GM12878 (cell line): ENCODE measurements around the gene TRDN. TPM values are rescaled to one million over a fixed set of nuclear protein-coding genes. Genes with fewer than 3 reads are reported as not detected.

Experiments used
- ATAC-seq: fragments of 200-7000 bp; cut with Tn5 transposase; 3 replicates; pipeline ENCODE4 v1.9.1; 2020; ENCODE audit warnings: mild to moderate bottlenecking, moderate library complexity
- BruUV-seq: library from RNA; stranded (reverse); fragments of 400-500 nt; replicated peaks from 2 replicates; lab custom pipeline; 2021; lab: Mats Ljungman, UMichigan
- CTCF ChIA-PET: fragments of 300-600 bp; sonication (Branson Sonifier 250); formaldehyde crosslinking; extraction: SDS; loops from one replicate; lab custom pipeline; 2021; ENCODE audit warnings: inconsistent platforms; lab: Yijun Ruan, JAX
- POLR2A ChIA-PET: fragments of 350-600 bp; formaldehyde crosslinking; extraction: SDS; loops from one replicate; lab custom pipeline; 2021; ENCODE audit warnings: inconsistent platforms; lab: Charles Lee
- RAD21 ChIA-PET: fragments of 300-600 bp; sonication (Branson Sonifier 250); formaldehyde crosslinking; loops from one replicate; lab custom pipeline; 2023; ENCODE audit warnings: antibody characterized with exemption; ENCODE audit not compliant: unreplicated experiment; lab: Charles Lee
- SMC1A ChIA-PET: fragments of 300-600 bp; sonication (Branson Sonifier 250); formaldehyde crosslinking; loops from one replicate; lab custom pipeline; 2023; ENCODE audit not compliant: unreplicated experiment, uncharacterized antibody; lab: Charles Lee
- DNase-seq: peaks from one replicate; pipeline ENCODE4 v3.0.0-alpha.2; 2011; ENCODE audit warnings: low read depth, low spot score
- FAIRE-seq: peaks from 3 replicates; lab custom pipeline; 2011; peaks lifted over from hg19 to GRCh38; lab: Jason Lieb, UNC
- H2AFZ ChIP-seq: 2 replicates; pipeline ENCODE4 v1.6.0; 2011; ENCODE audit warnings: low read depth, low read length, control low read depth; ENCODE audit not compliant: control insufficient read depth
- H3K27ac ChIP-seq: 2 replicates; pipeline ENCODE4 v1.5.1; 2011; ENCODE audit warnings: control low read depth; ENCODE audit not compliant: control insufficient read depth, insufficient read depth
- H3K27me3 ChIP-seq, 2 experiments: replicated peaks in 1 of 2; 2 replicates each; pipeline versions ENCODE4 v1.6.0 to v1.6.1; 2011; ENCODE audit warnings: low read length in 1 of 2; ENCODE audit not compliant: control insufficient read depth in 2 of 2, insufficient read depth in 2 of 2
- H3K36me3 ChIP-seq, 2 experiments: 2 replicates each; pipeline ENCODE4 v1.5.1; 2011; ENCODE audit warnings: low read length in 1 of 2; ENCODE audit not compliant: control insufficient read depth in 2 of 2, insufficient read depth in 2 of 2
- H3K4me1 ChIP-seq: 2 replicates; pipeline ENCODE4 v1.6.1; 2011; ENCODE audit warnings: mild to moderate bottlenecking, low read length, moderate library complexity, mixed read lengths; ENCODE audit not compliant: control insufficient read depth, insufficient read depth
- H3K4me2 ChIP-seq: 2 replicates; pipeline ENCODE4 v1.6.0; 2011; ENCODE audit warnings: control low read depth; ENCODE audit not compliant: control insufficient read depth, insufficient read depth
- H3K4me3 ChIP-seq: fragments of 200-600 bp; sonication (generic); 2 replicates; pipeline ENCODE4 v1.5.1; 2016
- H3K79me2 ChIP-seq: 2 replicates; pipeline ENCODE4 v1.6.0; 2011; ENCODE audit warnings: low read length; ENCODE audit not compliant: control insufficient read depth, insufficient read depth
- H3K9ac ChIP-seq: 2 replicates; pipeline ENCODE4 v1.8.0; 2011; ENCODE audit warnings: low read length, control low read depth, mixed read lengths; ENCODE audit not compliant: control insufficient read depth, insufficient read depth
- H3K9me3 ChIP-seq: replicated peaks from 3 replicates; pipeline ENCODE4 v1.5.1; 2011; ENCODE audit warnings: mild to moderate bottlenecking, low read length; ENCODE audit not compliant: control insufficient read depth, insufficient read depth
- H4K20me1 ChIP-seq: 2 replicates; pipeline ENCODE4 v1.6.0; 2011; ENCODE audit not compliant: control insufficient read depth, insufficient read depth
- ASH2L ChIP-seq: fragments of 300-600, 200-600 bp; sonication (generic); IDR thresholded peaks from 2 replicates; pipeline ENCODE4 v1.6.1; 2017; ENCODE audit warnings: low read depth, mild to moderate bottlenecking, borderline replicate concordance
- BRCA1 ChIP-seq: IDR thresholded peaks from 2 replicates; pipeline ENCODE4 v1.6.1; 2011; ENCODE audit warnings: low read depth, low read length, improper control_type of control experiment
- KDM1A ChIP-seq: fragments of 200-600 bp; sonication (generic); IDR thresholded peaks from 2 replicates; pipeline ENCODE4 v1.6.1; 2016; ENCODE audit warnings: borderline replicate concordance
- LARP7 ChIP-seq: fragments of 450-650 bp; IDR thresholded peaks from 2 replicates; pipeline ENCODE4 v1.6.1; 2017; ENCODE audit warnings: mild to moderate bottlenecking
- MTA3 ChIP-seq: IDR thresholded peaks from 2 replicates; pipeline ENCODE4 v1.6.1; 2012; ENCODE audit warnings: low read length, inconsistent platforms, borderline replicate concordance
- NFYA ChIP-seq: IDR thresholded peaks from 2 replicates; pipeline ENCODE4 v1.6.1; 2011; ENCODE audit warnings: low read depth, mild to moderate bottlenecking, low read length, improper control_type of control experiment, borderline replicate concordance
- NR2F1 ChIP-seq: fragments of 450-650 bp; conservative IDR thresholded peaks from 2 replicates; pipeline ENCODE4 v1.6.1; 2017; ENCODE audit warnings: mild to moderate bottlenecking
- PAX5 ChIP-seq: IDR thresholded peaks from 2 replicates; pipeline ENCODE4 v1.6.1; 2011; ENCODE audit warnings: low read depth, low read length, borderline replicate concordance
- RB1 ChIP-seq: fragments of 450-650 bp; formaldehyde crosslinking; IDR thresholded peaks from 2 replicates; pipeline ENCODE4 v1.6.1; 2017; ENCODE audit warnings: mild to moderate bottlenecking, borderline replicate concordance
- RCOR1 ChIP-seq: conservative IDR thresholded peaks from 2 replicates; pipeline ENCODE4 v1.6.1; 2012; ENCODE audit warnings: low read depth, low read length, improper control_type of control experiment
- SPI1 ChIP-seq: IDR thresholded peaks from 2 replicates; pipeline ENCODE4 v1.6.1; 2011; ENCODE audit warnings: low read depth, mild to moderate bottlenecking, low read length, moderate library complexity, borderline replicate concordance; ENCODE audit not compliant: insufficient read depth
- SREBF1 ChIP-seq: IDR thresholded peaks from 2 replicates; pipeline ENCODE4 v1.6.1; 2012; ENCODE audit warnings: mild to moderate bottlenecking, low read length
- TBL1XR1 ChIP-seq: IDR thresholded peaks from 2 replicates; pipeline ENCODE4 v1.6.1; 2012; ENCODE audit warnings: low read depth, low read length, improper control_type of control experiment
- ZNF217 ChIP-seq: fragments of 450-650 bp; IDR thresholded peaks from 2 replicates; pipeline ENCODE4 v1.6.1; 2017; ENCODE audit warnings: antibody characterized with exemption, mild to moderate bottlenecking
- whole genome bisulfite sequencing: methylation state at CpG from one replicate; pipeline ENCODE4 v1.1.6; 2016; ENCODE audit warnings: low lambda C conversion rate; ENCODE audit not compliant: insufficient replicate concordance, insufficient coverage; ENCODE audit errors: missing lambda C conversion rate; 5-methylcytosine and 5-hydroxymethylcytosine counted together
- in situ Hi-C: fragments of 300-500 bp; cut with MboI; formaldehyde crosslinking; loops from 9 replicates; pipeline ENCODE4 v1.14.3; 2018; ENCODE audit warnings: mixed read lengths
- intact Hi-C: fragments of 100-400 bp; cut with micrococcal nuclease; formaldehyde crosslinking; loops from one replicate; pipeline ENCODE4 v1.14.2; 2022; ENCODE audit not compliant: unreplicated experiment
- polyA plus RNA-seq, 11 experiments: library from polyadenylated mRNA; depleted of rRNA in 4 of 11; unstranded in 6 of 11; stranded (reverse) in 5 of 11; fragments of >200 nt; fragmentation: Nextera tagmentation in 4 of 11; fragmentation: Illumina TruSeq in 1 of 11; extraction: Ambion mirVana in 4 of 11; extraction: Trizol in 1 of 11; gene quantifications; 1 replicate in 1 of 11; 2 replicates in 10 of 11; pipeline versions ENCODE4 v1.2.1 to v1.2.3, GENCODE V29; 2011 to 2016; ENCODE audit warnings: inconsistent platforms in 2 of 11, missing spikeins in 2 of 11, low read depth in 1 of 11
- total RNA-seq, 4 experiments: library from RNA; depleted of rRNA in 3 of 4; stranded (reverse); fragments of >200 nt in 3 of 4; fragmentation: Illumina TruSeq in 1 of 4; extraction: Trizol in 1 of 4; gene quantifications; 2 replicates each; pipeline versions ENCODE4 v1.2.1 to v1.2.3, GENCODE V29; 2013 to 2021
- TF ChIP-seq, protein P1 (sequence below): IDR thresholded peaks from 2 replicates; pipeline ENCODE4 v1.6.1; 2012; ENCODE audit warnings: low read length, inconsistent platforms
- TF ChIP-seq, protein P2 (sequence below): IDR thresholded peaks from 2 replicates; pipeline ENCODE4 v1.6.1; 2011; ENCODE audit warnings: low read depth, mild to moderate bottlenecking, low read length, moderate library complexity, borderline replicate concordance; ENCODE audit errors: extremely low read depth
- TF ChIP-seq, protein P3 (sequence below): fragments of 450-650 bp; formaldehyde crosslinking; IDR thresholded peaks from 2 replicates; pipeline ENCODE4 v1.4.0; 2022; ENCODE audit warnings: mild to moderate bottlenecking, moderate library complexity

The TRDN gene
- total and polyA plus RNA-seq, 10 of the 15 experiments (the other 5 are each of a cell fraction or from before 2014, with no cell fraction given): not detected

DNA sequence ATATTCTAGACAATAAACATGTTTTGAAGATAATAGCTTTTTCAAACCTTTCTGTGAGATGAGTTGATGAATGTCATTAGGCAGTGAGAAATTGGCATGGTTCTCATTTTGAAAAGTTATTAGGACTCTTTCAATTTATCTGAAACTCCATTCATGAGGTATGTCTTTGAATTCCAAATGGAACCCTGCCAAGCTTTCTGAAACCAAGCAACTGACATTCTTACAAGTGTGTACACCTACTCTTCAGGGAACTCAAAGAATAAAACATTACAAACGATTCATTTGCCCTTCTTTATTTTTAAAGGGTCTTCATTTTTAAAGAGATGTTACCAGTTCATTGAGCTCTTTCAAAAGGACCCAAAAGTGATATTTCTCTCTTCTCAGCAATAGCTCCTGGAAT lies 2.1 kb upstream of the TRDN start:
- H3K4me2 ChIP-seq: no peak overlapping the region
- no peaks in the 10 kb centered on the region for H3K9me3 ChIP-seq
- POLR2A ChIA-PET: no interaction called here
- H2AFZ ChIP-seq: no peak overlapping the region
- CTCF ChIA-PET: interaction anchor here (1.1 to 1.2 kb wide), 2 partner anchors 9 to 16 kb away, joined by 3 to 4 read pairs; no protein-coding TSS in a partner anchor
- no peak for DNase-seq
- no peak overlapping the region for H3K9ac ChIP-seq
- no peak overlapping the region for H3K4me3 ChIP-seq
- in situ Hi-C loops: no loop called here
- H3K79me2 ChIP-seq: no peaks in the 10 kb centered on the region
- H3K4me1 ChIP-seq: no peaks in the 10 kb centered on the region
- RAD21 ChIA-PET: interaction anchor here (0.8 kb wide), 1 partner anchor 11 kb away, joined by 3 read pairs; no protein-coding TSS in a partner anchor
- H4K20me1 ChIP-seq: no peaks in the 10 kb centered on the region
- 0% methylated on average over 1 of the region's 1 CpG for WGBS
- ATAC-seq: no peak
- no peak for FAIRE-seq
- H3K36me3 ChIP-seq: no peaks in the 10 kb centered on the region
- intact Hi-C loops: no loop called here
- BruUV-seq: no TSS peak
- no peak for TF ChIP-seq KDM1A
- TF ChIP-seq PAX5: no peak
- no peak for TF ChIP-seq SPI1
- TF ChIP-seq NR2F1: no peak
- no peak for TF ChIP-seq TBL1XR1
- no peak for TF ChIP-seq LARP7
- TF ChIP-seq, protein P1, sequence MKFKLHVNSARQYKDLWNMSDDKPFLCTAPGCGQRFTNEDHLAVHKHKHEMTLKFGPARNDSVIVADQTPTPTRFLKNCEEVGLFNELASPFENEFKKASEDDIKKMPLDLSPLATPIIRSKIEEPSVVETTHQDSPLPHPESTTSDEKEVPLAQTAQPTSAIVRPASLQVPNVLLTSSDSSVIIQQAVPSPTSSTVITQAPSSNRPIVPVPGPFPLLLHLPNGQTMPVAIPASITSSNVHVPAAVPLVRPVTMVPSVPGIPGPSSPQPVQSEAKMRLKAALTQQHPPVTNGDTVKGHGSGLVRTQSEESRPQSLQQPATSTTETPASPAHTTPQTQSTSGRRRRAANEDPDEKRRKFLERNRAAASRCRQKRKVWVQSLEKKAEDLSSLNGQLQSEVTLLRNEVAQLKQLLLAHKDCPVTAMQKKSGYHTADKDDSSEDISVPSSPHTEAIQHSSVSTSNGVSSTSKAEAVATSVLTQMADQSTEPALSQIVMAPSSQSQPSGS: no peak
- no peak for TF ChIP-seq RCOR1
- TF ChIP-seq, protein P2, sequence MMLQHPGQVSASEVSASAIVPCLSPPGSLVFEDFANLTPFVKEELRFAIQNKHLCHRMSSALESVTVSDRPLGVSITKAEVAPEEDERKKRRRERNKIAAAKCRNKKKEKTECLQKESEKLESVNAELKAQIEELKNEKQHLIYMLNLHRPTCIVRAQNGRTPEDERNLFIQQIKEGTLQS: no peak
- no peak for TF ChIP-seq NFYA
- no peak for TF ChIP-seq MTA3
- TF ChIP-seq SREBF1: no peak
- TF ChIP-seq ZNF217: no peak
- TF ChIP-seq ASH2L: no peak
- no peak for TF ChIP-seq BRCA1
- TF ChIP-seq, protein P3, sequence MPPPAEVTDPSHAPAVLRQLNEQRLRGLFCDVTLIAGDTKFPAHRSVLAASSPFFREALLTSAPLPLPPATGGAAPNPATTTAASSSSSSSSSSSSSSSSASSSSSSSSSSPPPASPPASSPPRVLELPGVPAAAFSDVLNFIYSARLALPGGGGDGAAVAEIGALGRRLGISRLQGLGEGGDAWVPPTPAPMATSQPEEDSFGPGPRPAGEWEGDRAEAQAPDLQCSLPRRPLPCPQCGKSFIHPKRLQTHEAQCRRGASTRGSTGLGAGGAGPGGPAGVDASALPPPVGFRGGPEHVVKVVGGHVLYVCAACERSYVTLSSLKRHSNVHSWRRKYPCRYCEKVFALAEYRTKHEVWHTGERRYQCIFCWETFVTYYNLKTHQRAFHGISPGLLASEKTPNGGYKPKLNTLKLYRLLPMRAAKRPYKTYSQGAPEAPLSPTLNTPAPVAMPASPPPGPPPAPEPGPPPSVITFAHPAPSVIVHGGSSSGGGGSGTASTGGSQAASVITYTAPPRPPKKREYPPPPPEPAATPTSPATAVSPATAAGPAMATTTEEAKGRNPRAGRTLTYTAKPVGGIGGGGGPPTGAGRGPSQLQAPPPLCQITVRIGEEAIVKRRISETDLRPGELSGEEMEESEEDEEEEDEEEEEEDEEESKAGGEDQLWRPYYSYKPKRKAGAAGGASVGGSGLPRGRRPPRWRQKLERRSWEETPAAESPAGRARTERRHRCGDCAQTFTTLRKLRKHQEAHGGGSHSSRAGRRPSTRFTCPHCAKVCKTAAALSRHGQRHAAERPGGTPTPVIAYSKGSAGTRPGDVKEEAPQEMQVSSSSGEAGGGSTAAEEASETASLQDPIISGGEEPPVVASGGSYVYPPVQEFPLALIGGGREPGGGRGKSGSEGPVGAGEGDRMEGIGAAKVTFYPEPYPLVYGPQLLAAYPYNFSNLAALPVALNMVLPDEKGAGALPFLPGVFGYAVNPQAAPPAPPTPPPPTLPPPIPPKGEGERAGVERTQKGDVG (CRISPR knock-in tag): no peak
- TF ChIP-seq RB1: no peak
- no peaks in the 10 kb centered on the region for H3K27me3 ChIP-seq
- SMC1A ChIA-PET: interaction anchor here (0.6 to 2.2 kb wide), 6 partner anchors 8 to 129 kb away, joined by 3 to 8 read pairs (median 4); no protein-coding TSS in a partner anchor
- H3K27ac ChIP-seq: no peak overlapping the region
